H9 (cell line): ENCODE measurements around the gene FKTN. TPM values are rescaled to one million over a fixed set of nuclear protein-coding genes. Genes with fewer than 3 reads are reported as not detected.

Experiments used
- DNase-seq: peaks from one replicate; pipeline ENCODE4 v3.0.0-alpha.2; 2017
- H2AFZ ChIP-seq: one replicate; pipeline ENCODE4 v1.6.1; 2013; ENCODE audit warnings: mild to moderate bottlenecking, low read length, control low read depth, moderate library complexity
- H2AK5ac ChIP-seq: 2 replicates; pipeline ENCODE4 v1.6.1; 2013; ENCODE audit warnings: low read length, control low read depth, mixed read lengths; ENCODE audit not compliant: insufficient read length
- H2BK120ac ChIP-seq: one replicate; pipeline ENCODE4 v1.6.1; 2013; ENCODE audit warnings: low read depth, mild to moderate bottlenecking, low read length, control low read depth, inconsistent platforms; ENCODE audit not compliant: poor library complexity, severe bottlenecking
- H2BK12ac ChIP-seq: 2 replicates; pipeline ENCODE4 v1.6.1; 2013; ENCODE audit warnings: low read length, control low read depth, mixed read lengths, low read depth; ENCODE audit not compliant: insufficient read length
- H2BK15ac ChIP-seq: 2 replicates; pipeline ENCODE4 v1.6.1; 2013; ENCODE audit warnings: low read depth, low read length, control low read depth
- H2BK20ac ChIP-seq: one replicate; pipeline ENCODE4 v1.6.1; 2013; ENCODE audit warnings: low read depth, mild to moderate bottlenecking, low read length, control low read depth, inconsistent platforms; ENCODE audit not compliant: poor library complexity, severe bottlenecking
- H2BK5ac ChIP-seq: 2 replicates; pipeline ENCODE4 v1.6.1; 2013; ENCODE audit warnings: low read length, control low read depth, mixed read lengths; ENCODE audit not compliant: insufficient read length
- H3K14ac ChIP-seq: 2 replicates; pipeline ENCODE4 v1.6.1; 2013; ENCODE audit warnings: low read length, control low read depth; ENCODE audit not compliant: insufficient read depth
- H3K18ac ChIP-seq: 2 replicates; pipeline ENCODE4 v1.6.1; 2013; ENCODE audit warnings: low read depth, mild to moderate bottlenecking, mixed read lengths, low read length, control low read depth; ENCODE audit not compliant: insufficient read length
- H3K23ac ChIP-seq: 2 replicates; pipeline ENCODE4 v1.6.1; 2013; ENCODE audit warnings: low read length, control low read depth, mixed read lengths, low read depth; ENCODE audit not compliant: insufficient read length
- H3K23me2 ChIP-seq: 2 replicates; pipeline ENCODE4 v1.6.1; 2013; ENCODE audit warnings: low read depth, mild to moderate bottlenecking, mixed read lengths, low read length, control low read depth; ENCODE audit not compliant: insufficient read length, poor library complexity, severe bottlenecking
- H3K27ac ChIP-seq: 2 replicates; pipeline ENCODE4 v1.5.1; 2013; ENCODE audit warnings: low read length, control low read depth, mixed read lengths, low read depth; ENCODE audit not compliant: insufficient read length
- H3K27me3 ChIP-seq: 2 replicates; pipeline ENCODE4 v1.6.1; 2013; ENCODE audit warnings: low read length, control low read depth, inconsistent platforms; ENCODE audit not compliant: insufficient read depth
- H3K4ac ChIP-seq: 2 replicates; pipeline ENCODE4 v1.6.1; 2013; ENCODE audit warnings: low read depth, mild to moderate bottlenecking, control low read depth, inconsistent platforms, low read length, moderate library complexity
- H3K4me1 ChIP-seq: 2 replicates; pipeline ENCODE4 v1.6.1; 2013; ENCODE audit warnings: low read length, control low read depth, inconsistent platforms; ENCODE audit not compliant: insufficient read depth
- H3K4me2 ChIP-seq: 2 replicates; pipeline ENCODE4 v1.6.1; 2013; ENCODE audit warnings: low read length, control low read depth, mixed read lengths; ENCODE audit not compliant: insufficient read length, insufficient read depth
- H3K56ac ChIP-seq: 2 replicates; pipeline ENCODE4 v1.6.1; 2013; ENCODE audit warnings: low read depth, mild to moderate bottlenecking, mixed read lengths, low read length, control low read depth; ENCODE audit not compliant: insufficient read length
- H3K79me1 ChIP-seq: 2 replicates; pipeline ENCODE4 v1.6.1; 2013; ENCODE audit warnings: low read depth, mild to moderate bottlenecking, moderate library complexity, low read length, control low read depth, inconsistent platforms; ENCODE audit not compliant: insufficient read depth, poor library complexity, severe bottlenecking
- H3K79me2 ChIP-seq: 2 replicates; pipeline ENCODE4 v1.6.1; 2013; ENCODE audit warnings: low read length, control low read depth, inconsistent platforms; ENCODE audit not compliant: insufficient read depth
- H3K9ac ChIP-seq: 2 replicates; pipeline ENCODE4 v1.6.1; 2013; ENCODE audit warnings: low read length, control low read depth, mixed read lengths; ENCODE audit not compliant: insufficient read length; ENCODE audit errors: extremely low read depth
- H3K9me3 ChIP-seq: one replicate; pipeline ENCODE4 v1.6.1; 2013; ENCODE audit warnings: low read depth, low read length, inconsistent platforms; ENCODE audit not compliant: control insufficient read depth
- H3T11ph ChIP-seq: one replicate; pipeline ENCODE4 v1.6.1; 2013; ENCODE audit warnings: mild to moderate bottlenecking, low read length, control low read depth, inconsistent platforms
- H4K20me1 ChIP-seq: one replicate; pipeline ENCODE4 v1.6.1; 2013; ENCODE audit not compliant: control insufficient read depth, insufficient read length, insufficient read depth
- H4K5ac ChIP-seq: 2 replicates; pipeline ENCODE4 v1.6.1; 2013; ENCODE audit warnings: low read depth, mild to moderate bottlenecking, mixed read lengths, low read length, control low read depth; ENCODE audit not compliant: insufficient read length
- H4K8ac ChIP-seq: replicated peaks from 2 replicates; pipeline ENCODE4 v1.6.1; 2013; ENCODE audit warnings: low read length, control low read depth, mixed read lengths, low read depth; ENCODE audit not compliant: insufficient read length
- H4K91ac ChIP-seq: 2 replicates; pipeline ENCODE4 v1.6.1; 2013; ENCODE audit warnings: low read depth, mild to moderate bottlenecking, moderate library complexity, mixed read lengths, low read length, control low read depth; ENCODE audit not compliant: insufficient read length
- H3K27ac Mint-ChIP-seq, 3 experiments: 2 replicates in 2 of 3; 3 replicates in 1 of 3; pipeline ENCODE4 v1.8.0; 2020 to 2021; ENCODE audit warnings: mixed read lengths in 3 of 3, mild to moderate bottlenecking in 1 of 3, moderate library complexity in 1 of 3
- H3K27me3 Mint-ChIP-seq: 2 replicates; pipeline ENCODE4 v1.8.0; 2021; ENCODE audit warnings: low read depth, mild to moderate bottlenecking, moderate library complexity, mixed read lengths
- H3K36me3 Mint-ChIP-seq, 3 experiments: 2 replicates in 2 of 3; 3 replicates in 1 of 3; pipeline ENCODE4 v1.8.0; 2020 to 2021; ENCODE audit warnings: low read depth in 3 of 3, mixed read lengths in 3 of 3; ENCODE audit not compliant: insufficient read depth in 1 of 3
- H3K4me1 Mint-ChIP-seq, 2 experiments: 2 replicates each; pipeline ENCODE4 v1.8.0; 2020; ENCODE audit warnings: mixed read lengths in 2 of 2
- H3K4me3 Mint-ChIP-seq, 2 experiments: 2 replicates in 1 of 2; 3 replicates in 1 of 2; pipeline ENCODE4 v1.8.0; 2020 to 2021; ENCODE audit warnings: mild to moderate bottlenecking in 2 of 2, mixed read lengths in 2 of 2, moderate library complexity in 1 of 2
- H3K9me3 Mint-ChIP-seq, 2 experiments: 2 replicates in 1 of 2; 3 replicates in 1 of 2; pipeline ENCODE4 v1.8.0; 2020; ENCODE audit warnings: mild to moderate bottlenecking in 2 of 2, mixed read lengths in 2 of 2, moderate library complexity in 1 of 2
- WGBS: extraction: QIAGEN DNeasy Blood & Tissue Kit; methylation state at CpG from one replicate; pipeline ENCODE4 v1.1.7; 2013; ENCODE audit warnings: missing lambda C conversion rate, low lambda C conversion rate, mixed read lengths; ENCODE audit not compliant: insufficient read length; ENCODE audit errors: extremely low coverage; 5-methylcytosine and 5-hydroxymethylcytosine counted together
- total RNA-seq: library from RNA; stranded (reverse); gene quantifications from 2 replicates; pipeline ENCODE4 v1.2.1, GENCODE V29; 2021
- TF ChIP-seq, protein P1 (sequence below): fragments of 200-600 bp; sonication (generic); conservative IDR thresholded peaks from 3 replicates; pipeline ENCODE4 v1.8.0; 2021; ENCODE audit warnings: antibody characterized with exemption, mild to moderate bottlenecking

FKTN gene
- total RNA-seq, 1 experiment from 2014 or later = 14.3 TPM

DNA sequence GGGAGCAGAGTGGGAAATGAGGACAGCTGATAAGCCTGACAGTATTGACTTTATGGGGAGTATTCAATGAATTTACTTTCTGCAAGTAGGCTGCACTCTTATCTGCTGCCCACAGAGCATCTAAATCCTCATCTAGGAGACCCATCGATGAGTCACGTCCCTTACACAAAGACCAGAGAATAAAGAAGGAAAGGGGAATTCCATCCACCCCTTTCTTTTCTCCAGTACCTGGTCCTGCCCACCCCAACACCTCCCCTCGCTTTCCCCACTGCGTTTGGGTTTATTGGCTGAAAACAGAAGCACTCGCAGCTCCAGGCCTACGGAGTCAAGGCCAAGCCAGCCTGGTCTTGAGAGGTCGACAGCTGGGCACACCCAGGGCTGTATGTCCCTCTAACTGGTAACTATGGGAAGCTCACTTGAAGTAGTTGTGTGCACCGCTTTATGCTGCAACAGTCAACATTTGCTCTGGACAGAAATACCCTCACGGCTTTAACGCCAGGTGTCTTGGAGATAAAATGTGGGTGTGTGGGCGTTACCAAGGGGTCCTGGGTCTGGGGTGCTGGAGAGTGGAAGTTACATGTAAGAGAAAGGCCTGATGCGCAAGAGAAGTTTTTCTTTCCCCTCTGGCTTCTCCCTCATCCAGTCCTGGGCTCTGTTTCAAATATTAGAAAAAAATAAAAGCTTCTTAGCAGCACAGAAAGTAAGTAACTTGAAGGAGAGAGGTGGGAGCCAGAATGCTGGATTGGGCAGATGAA is 89.8 kb downstream of the FKTN start:
- no CpG with 5 or more reads among the region's 12 CpGs for WGBS
- Histone ChIP-seq H3K79me2 (no peaks in the 10 kb centered on the region), H3K23ac (no peak overlapping the region), H2BK15ac (no peak overlapping the region), H2BK5ac (no peak overlapping the region), H4K5ac (no peak overlapping the region), H3K4me1 (no peaks in the 10 kb centered on the region), H4K8ac (no peak overlapping the region), H3K23me2 (no peaks in the 10 kb centered on the region), H3K4me2 (no peak overlapping the region), H2AK5ac (no peak overlapping the region), H3K27ac (no peak overlapping the region), H4K91ac (no peak overlapping the region), H3K18ac (no peak overlapping the region), H2BK20ac (no peak overlapping the region), H3K56ac (no peak overlapping the region), H2BK12ac (no peak overlapping the region), H4K20me1 (no peaks in the 10 kb centered on the region), H3K9ac (no peak overlapping the region), H3K14ac (no peak overlapping the region), H3K9me3 (no peaks in the 10 kb centered on the region), H2BK120ac (no peak overlapping the region), H3K27me3 (no peaks in the 10 kb centered on the region), H2AFZ (no peak overlapping the region), H3K79me1 (no peaks in the 10 kb centered on the region), H3T11ph (no peak overlapping the region), H3K4ac (no peak overlapping the region)
- Mint-ChIP-seq H3K27ac (peak overlapping the region in 1 of 3 experiments; percentile 86; a peak in 2 of 7 replicates), H3K36me3 (0 out of 7 replicates have a peak, but pooled peaks cover 0 to 2% (median 0%) of the 10 kb centered on the region in 3 experiments), H3K27me3 (peaks cover 7% of the 10 kb centered on the region), H3K4me3 (no peak overlapping the region; a peak in 1 of 5 replicates), H3K4me1 (peaks cover 44 to 54% of the 10 kb centered on the region in 2 experiments), H3K9me3 (peaks cover 2% of the 10 kb centered on the region in 2 experiments; a peak in 4 of 5 replicates)
- DNase-seq = peak; percentile 51
- TF ChIP-seq, protein P1, sequence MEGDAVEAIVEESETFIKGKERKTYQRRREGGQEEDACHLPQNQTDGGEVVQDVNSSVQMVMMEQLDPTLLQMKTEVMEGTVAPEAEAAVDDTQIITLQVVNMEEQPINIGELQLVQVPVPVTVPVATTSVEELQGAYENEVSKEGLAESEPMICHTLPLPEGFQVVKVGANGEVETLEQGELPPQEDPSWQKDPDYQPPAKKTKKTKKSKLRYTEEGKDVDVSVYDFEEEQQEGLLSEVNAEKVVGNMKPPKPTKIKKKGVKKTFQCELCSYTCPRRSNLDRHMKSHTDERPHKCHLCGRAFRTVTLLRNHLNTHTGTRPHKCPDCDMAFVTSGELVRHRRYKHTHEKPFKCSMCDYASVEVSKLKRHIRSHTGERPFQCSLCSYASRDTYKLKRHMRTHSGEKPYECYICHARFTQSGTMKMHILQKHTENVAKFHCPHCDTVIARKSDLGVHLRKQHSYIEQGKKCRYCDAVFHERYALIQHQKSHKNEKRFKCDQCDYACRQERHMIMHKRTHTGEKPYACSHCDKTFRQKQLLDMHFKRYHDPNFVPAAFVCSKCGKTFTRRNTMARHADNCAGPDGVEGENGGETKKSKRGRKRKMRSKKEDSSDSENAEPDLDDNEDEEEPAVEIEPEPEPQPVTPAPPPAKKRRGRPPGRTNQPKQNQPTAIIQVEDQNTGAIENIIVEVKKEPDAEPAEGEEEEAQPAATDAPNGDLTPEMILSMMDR = no peak
